ENCODE measurements around the gene VPS13D. TPM values are rescaled to one million over a fixed set of nuclear protein-coding genes. Genes with fewer than 3 reads are reported as not detected.

VPS13D gene
- polyA plus RNA-seq, 3 donors: 3.6 to 20.2 (median 5.1) TPM

- peaks cover 0 to 4% (median 0%) of the 10 kb centered on the region in 7 donors for H3K9me3 Mint-ChIP-seq
- Histone ChIP-seq H3K27me3 (ENCODE audit: control insufficient read depth in 2 of 2, insufficient read depth in 2 of 2, low read length in 2 of 2) (no peaks in the 10 kb centered on the region), H2AFZ (ENCODE audit: insufficient read depth, low read depth, low read length, poor library complexity, severe bottlenecking) (no peak overlapping the region), H3K4me2 (replicated peaks; ENCODE audit: extremely low read depth, low read length, poor library complexity, severe bottlenecking) (no peak overlapping the region), H3K27ac (ENCODE audit: low read depth in 1 of 2, low read length in 2 of 2) (peak overlapping the region in 1 of 2 donors; percentile 55), H3K79me2 (ENCODE audit: insufficient read depth, low read length) (peaks cover 10% of the 10 kb centered on the region), H3K4me3 (replicated peaks in 1 of 3; ENCODE audit: low read depth in 2 of 3, low read length in 3 of 3) (no peak overlapping the region), H3K36me3 (replicated peaks in 1 of 2; ENCODE audit: control insufficient read depth in 1 of 2, insufficient read depth in 2 of 2, low read length in 2 of 2) (peaks cover 75 to 83% of the 10 kb centered on the region in 2 donors), H3K9me3 (replicated peaks in 1 of 2; ENCODE audit: control insufficient read depth in 1 of 2, insufficient read depth in 1 of 2, low read length in 2 of 2) (no peaks in the 10 kb centered on the region), H3K9ac (ENCODE audit: insufficient read depth, low read length, poor library complexity, severe bottlenecking) (no peak overlapping the region), H3K4me1 (ENCODE audit: control insufficient read depth in 1 of 2, insufficient read depth in 2 of 2, low read length in 2 of 2) (peaks cover 0 to 6% of the 10 kb centered on the region in 2 donors), H4K20me1 (ENCODE audit: insufficient read depth, low read length) (peaks cover 100% of the 10 kb centered on the region)
- intact Hi-C loops (cut with micrococcal nuclease): loop anchor here in 1 of 2 donors (5.0 kb wide), 1 partner anchor 84 kb away; no protein-coding TSS in a partner anchor
- DNase-seq: no peak
- H3K27ac Mint-ChIP-seq: peak overlapping the region in 5 of 7 donors; percentile 46 to 86 (median 70)
- H3K36me3 Mint-ChIP-seq: peaks cover 73 to 80% of the 10 kb centered on the region in 2 donors
- peaks cover 0 to 3% (median 3%) of the 10 kb centered on the region in 3 donors for H3K27me3 Mint-ChIP-seq (ENCODE audit: low read depth in 3 of 3)
- no peak for TF ChIP-seq CTCF (IDR thresholded peaks at IDR 0.05)
- WGBS (ENCODE audit: insufficient coverage): 93% methylated on average over 3 of the region's 5 CpGs
- peaks cover 21% of the 10 kb centered on the region for H3K4me1 Mint-ChIP-seq
- H3K4me3 Mint-ChIP-seq: no peak overlapping the region
Measured at GRCh38 chr1:12206238-12206637, 23.6 kb upstream of the VPS13D start.

GRCh38 chr1:12206792-12207424 is 22.9 kb upstream of the VPS13D start:
- no peaks in the 10 kb centered on the region for H3K27me3 ChIP-seq (ENCODE audit: control insufficient read depth in 2 of 2, insufficient read depth in 2 of 2, low read length in 2 of 2)
- Mint-ChIP-seq H3K4me1 (peaks cover 21% of the 10 kb centered on the region), H3K36me3 (peaks cover 66 to 73% of the 10 kb centered on the region in 2 donors), H3K27me3 (ENCODE audit: low read depth in 3 of 3) (peaks cover 0 to 3% (median 3%) of the 10 kb centered on the region in 3 donors), H3K27ac (peak overlapping the region in 6 of 7 donors; percentile 6 to 77 (median 54)), H3K4me3 (no peak overlapping the region), H3K9me3 (peaks cover 0 to 4% (median 0%) of the 10 kb centered on the region in 7 donors)
- TF ChIP-seq CTCF (IDR thresholded peaks at IDR 0.05): no peak
- no peaks in the 10 kb centered on the region for H3K9me3 ChIP-seq (replicated peaks in 1 of 2; ENCODE audit: control insufficient read depth in 1 of 2, insufficient read depth in 1 of 2, low read length in 2 of 2)
- H2AFZ ChIP-seq (ENCODE audit: insufficient read depth, low read depth, low read length, poor library complexity, severe bottlenecking): no peak overlapping the region
- H3K9ac ChIP-seq (ENCODE audit: insufficient read depth, low read length, poor library complexity, severe bottlenecking): no peak overlapping the region
- intact Hi-C loops (cut with micrococcal nuclease): loop anchor here in 1 of 2 donors (5.0 kb wide), 1 partner anchor 85 kb away; no protein-coding TSS in a partner anchor
- peaks cover 0 to 6% of the 10 kb centered on the region in 2 donors for H3K4me1 ChIP-seq (ENCODE audit: control insufficient read depth in 1 of 2, insufficient read depth in 2 of 2, low read length in 2 of 2)
- peaks cover 68 to 76% of the 10 kb centered on the region in 2 donors for H3K36me3 ChIP-seq (replicated peaks in 1 of 2; ENCODE audit: control insufficient read depth in 1 of 2, insufficient read depth in 2 of 2, low read length in 2 of 2)
- DNase-seq: no peak
- H4K20me1 ChIP-seq (ENCODE audit: insufficient read depth, low read length): peaks cover 98% of the 10 kb centered on the region
- peaks cover 4% of the 10 kb centered on the region for H3K79me2 ChIP-seq (ENCODE audit: insufficient read depth, low read length)
- H3K27ac ChIP-seq (ENCODE audit: low read depth in 1 of 2, low read length in 2 of 2): peak overlapping the region; percentile 6 to 55
- H3K4me2 ChIP-seq (replicated peaks; ENCODE audit: extremely low read depth, low read length, poor library complexity, severe bottlenecking): no peak overlapping the region
- H3K4me3 ChIP-seq (replicated peaks in 1 of 3; ENCODE audit: low read depth in 2 of 3, low read length in 3 of 3): no peak overlapping the region
- 91% methylated on average over 16 of the region's 17 CpGs for WGBS (ENCODE audit: insufficient coverage)

All from CD14-positive monocyte (primary cell).